HUES64 (cell line): Measurements from ENCODE around the gene BACE2.

Experiments
- H3K27ac ChIP-seq: 2 replicates; pipeline ENCODE4 v1.7.0; 2013; ENCODE audit warnings: low read depth, low read length, inconsistent platforms
- H3K27me3 ChIP-seq: 2 replicates; pipeline ENCODE4 v1.6.1; 2013; ENCODE audit warnings: mild to moderate bottlenecking, low read length; ENCODE audit not compliant: insufficient read depth
- H3K36me3 ChIP-seq: 2 replicates; pipeline ENCODE4 v1.6.1; 2013; ENCODE audit warnings: mild to moderate bottlenecking, low read length; ENCODE audit not compliant: insufficient read depth
- H3K4me1 ChIP-seq: 2 replicates; pipeline ENCODE4 v1.6.1; 2013; ENCODE audit warnings: mild to moderate bottlenecking, low read length, moderate library complexity; ENCODE audit not compliant: insufficient read depth
- H3K4me3 ChIP-seq: 2 replicates; pipeline ENCODE4 v1.5.1; 2013; ENCODE audit warnings: mild to moderate bottlenecking, low read length, moderate library complexity
- H3K9ac ChIP-seq: 2 replicates; pipeline ENCODE4 v1.6.1; 2013; ENCODE audit warnings: mild to moderate bottlenecking, low read depth, low read length
- H3K9me3 ChIP-seq: 2 replicates; pipeline ENCODE4 v1.6.1; 2013; ENCODE audit warnings: low read depth, low read length; ENCODE audit not compliant: insufficient read depth
- WGBS: fragments of 150-250, 120-280 bp; methylation state at CpG from one replicate; pipeline ENCODE4 v1.1.7; 2013; ENCODE audit warnings: missing lambda C conversion rate; 5-methylcytosine and 5-hydroxymethylcytosine counted together

Gene BACE2

GRCh38 chr21:41326414-41327080 lies 158.6 kb downstream of the BACE2 start:
- Histone ChIP-seq H3K9ac (no peak overlapping the region), H3K27me3 (no peaks in the 10 kb centered on the region), H3K27ac (no peak overlapping the region), H3K4me3 (no peak overlapping the region), H3K36me3 (no peaks in the 10 kb centered on the region), H3K4me1 (0 out of 2 replicates have a peak, but pooled peaks cover 5% of the 10 kb centered on the region), H3K9me3 (no peaks in the 10 kb centered on the region)
- WGBS: 94% methylated on average over 13 of the region's 13 CpGs

GRCh38 chr21:41327753-41328152 lies 159.8 kb downstream of the BACE2 start:
- H3K27ac ChIP-seq: no peak overlapping the region
- 0 out of 2 replicates have a peak, but pooled peaks cover 5% of the 10 kb centered on the region for H3K4me1 ChIP-seq
- no peaks in the 10 kb centered on the region for H3K36me3 ChIP-seq
- no peak overlapping the region for H3K4me3 ChIP-seq
- no peaks in the 10 kb centered on the region for H3K9me3 ChIP-seq
- whole genome bisulfite sequencing: 93% methylated on average over 8 of the region's 8 CpGs
- no peak overlapping the region for H3K9ac ChIP-seq
- H3K27me3 ChIP-seq: no peaks in the 10 kb centered on the region

GRCh38 chr21:41328660-41329607 lies 161.0 kb downstream of the BACE2 start:
- Histone ChIP-seq H3K9ac (no peak overlapping the region), H3K9me3 (peaks cover 9% of the 10 kb centered on the region), H3K27ac (no peak overlapping the region), H3K4me3 (no peak overlapping the region), H3K36me3 (no peaks in the 10 kb centered on the region), H3K4me1 (0 out of 2 replicates have a peak, but pooled peaks cover 5% of the 10 kb centered on the region), H3K27me3 (no peaks in the 10 kb centered on the region)
- WGBS: 90% methylated on average over 16 of the region's 16 CpGs
